ENCODE measurements around the gene SMAD9. TPM values are rescaled to one million over a fixed set of nuclear protein-coding genes. Genes with fewer than 3 reads are reported as not detected.

SMAD9 gene
- total and polyA plus RNA-seq, 9 of the 15 experiments (the other 6 are each of a cell fraction or from before 2014, with no cell fraction given) = 0.02 to 0.08 (median 0.03) TPM; not detected in 4

GRCh38 chr13:36965767-36966166 is 45.7 kb upstream of the SMAD9 start:
- CTCF ChIA-PET (ENCODE audit: low intra/inter-chr PET ratio) = no interaction called here
- Histone ChIP-seq H3K9me3 (replicated peaks; ENCODE audit: control insufficient read depth, insufficient read depth, low read depth, low read length) (no peaks in the 10 kb centered on the region), H3K4me2 (ENCODE audit: insufficient read depth, low read length) (no peak overlapping the region), H3K27ac (ENCODE audit: extremely low read depth, low read depth, low read length) (no peak overlapping the region), H2AFZ (ENCODE audit: low read depth, low read length) (no peak overlapping the region), H4K20me1 (replicated peaks; ENCODE audit: control insufficient read depth, insufficient read depth, low read length) (no peaks in the 10 kb centered on the region), H3K4me3 (no peak overlapping the region), H3K36me3 (ENCODE audit: control insufficient read depth, insufficient read depth, low read length) (peaks cover 70% of the 10 kb centered on the region; the same call in 2 of the 3 replicates), H3K27me3 (ENCODE audit: control insufficient read depth in 2 of 2, insufficient read depth in 2 of 2, low read length in 2 of 2) (no peaks in the 10 kb centered on the region), H3K4me1 (replicated peaks in 1 of 2; ENCODE audit: control insufficient read depth in 2 of 2, insufficient read depth in 2 of 2, low read length in 2 of 2) (no peaks in the 10 kb centered on the region), H3K9ac (ENCODE audit: insufficient read depth in 1 of 2, low read depth in 2 of 2, low read length in 2 of 2) (no peak overlapping the region), H3K9me1 (ENCODE audit: control insufficient read depth, insufficient read depth, low read length) (no peaks in the 10 kb centered on the region), H3K79me2 (ENCODE audit: control insufficient read depth, insufficient read depth, low read length) (no peaks in the 10 kb centered on the region)
- BruUV-seq (replicated peaks) = no TSS peak
- TF ChIP-seq HDAC6 (IDR thresholded peaks at IDR 0.05; ENCODE audit: low read depth, low read length) (no peak), ERF (CRISPR knock-in tag; IDR thresholded peaks at IDR 0.05) (no peak), ZNF3 (CRISPR knock-in tag; IDR thresholded peaks at IDR 0.05) (no peak), HCFC1 (IDR thresholded peaks at IDR 0.05; ENCODE audit: low read depth, low read length) (no peak), ZNF512 (tag; IDR thresholded peaks at IDR 0.05) (no peak), CBX3 (IDR thresholded peaks at IDR 0.05; ENCODE audit: borderline replicate concordance in 1 of 2, low read length in 2 of 2) (no peak), E2F6 (IDR thresholded peaks at IDR 0.05; ENCODE audit: borderline replicate concordance in 1 of 2, extremely low read depth in 1 of 2, insufficient read depth in 1 of 2, insufficient read length in 1 of 2, low read depth in 1 of 2, low read length in 1 of 2, poor library complexity in 1 of 2, severe bottlenecking in 1 of 2) (no peak), ZBTB33 (CRISPR knock-in tag; IDR thresholded peaks at IDR 0.05) (no peak), ZNF778 (CRISPR knock-in tag; IDR thresholded peaks at IDR 0.05) (no peak), ZNF609 (CRISPR knock-in tag; IDR thresholded peaks at IDR 0.05; ENCODE audit: borderline replicate concordance) (no peak), PTRF (tag; IDR thresholded peaks at IDR 0.05) (no peak), ZNF79 (CRISPR knock-in tag; IDR thresholded peaks at IDR 0.05; ENCODE audit: low read depth) (no peak)
- WGBS (ENCODE audit: insufficient coverage, low coverage, missing lambda C conversion rate) = 57% methylated on average over 2 of the region's 2 CpGs
- DNase-seq (ENCODE audit: extremely low read depth in 1 of 4, low spot score in 3 of 4) = no peak
- in situ Hi-C loops (cut with MboI) = no loop called here
- POLR2A ChIA-PET = interaction anchor here (1.5 kb wide), 1 partner anchor 9 kb away, joined by 3 read pairs; no protein-coding TSS in a partner anchor
- intact Hi-C loops (cut with micrococcal nuclease) = no loop called here
- no peak for ATAC-seq
- FAIRE-seq = no peak

Measured in K562 (cell line).